ENCODE measurements around the gene AUNIP.
A peak's percentile ranks its signal among the peaks of the same experiment; 100 is the strongest.

AUNIP gene

DNA sequence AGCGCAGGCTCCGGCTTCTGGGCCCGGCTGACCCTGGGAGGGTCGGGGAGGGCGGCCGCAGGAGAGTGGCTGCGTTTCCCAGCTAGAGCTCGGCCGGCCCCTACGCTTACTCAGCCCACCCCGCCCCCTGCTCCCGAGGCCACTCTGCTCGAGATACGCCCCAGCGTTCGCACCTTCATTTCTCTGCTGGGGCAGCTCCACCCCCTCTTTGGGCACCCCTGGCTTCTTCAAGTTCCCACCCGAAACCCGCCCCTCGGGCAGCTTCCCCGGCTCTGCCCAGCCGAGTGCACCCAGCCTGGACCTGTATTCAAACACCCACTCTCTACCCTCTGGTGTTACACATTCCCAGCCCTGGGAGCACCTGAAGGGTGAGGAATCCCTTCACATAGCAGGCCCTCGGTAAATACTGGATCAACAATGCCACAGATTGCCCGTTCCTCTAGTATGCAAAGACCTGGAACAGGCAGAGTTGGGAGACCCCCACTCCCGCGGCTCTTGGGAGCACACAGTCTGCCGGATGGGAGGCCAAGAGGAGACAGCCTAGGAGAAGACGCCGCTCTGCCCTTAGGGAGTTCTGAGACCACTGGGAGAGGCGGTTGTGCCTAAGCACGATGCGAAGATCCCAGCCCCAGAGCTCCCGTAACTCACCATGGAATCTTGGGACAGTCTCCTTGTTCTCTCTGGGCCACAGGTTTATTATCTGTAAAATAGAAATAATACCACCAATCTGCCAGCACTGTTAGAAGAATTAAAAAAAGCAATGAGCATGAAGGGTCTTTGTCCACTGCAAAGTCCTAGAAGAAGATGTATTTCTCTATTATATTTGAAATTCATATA, 16.8 kb upstream of the AUNIP start:
- no peaks in the 10 kb centered on the region for H3K9me3 Mint-ChIP-seq
- peak overlapping the region; percentile 82 for H3K27ac Mint-ChIP-seq
- peaks cover 10% of the 10 kb centered on the region for H3K4me1 Mint-ChIP-seq (ENCODE audit: low read depth)
- H3K27me3 Mint-ChIP-seq = peaks cover 8% of the 10 kb centered on the region
- no peak for DNase-seq
- peak overlapping the region; percentile 53 for H3K4me3 Mint-ChIP-seq
- no peaks in the 10 kb centered on the region for H3K36me3 Mint-ChIP-seq (ENCODE audit: low read depth)

DNA sequence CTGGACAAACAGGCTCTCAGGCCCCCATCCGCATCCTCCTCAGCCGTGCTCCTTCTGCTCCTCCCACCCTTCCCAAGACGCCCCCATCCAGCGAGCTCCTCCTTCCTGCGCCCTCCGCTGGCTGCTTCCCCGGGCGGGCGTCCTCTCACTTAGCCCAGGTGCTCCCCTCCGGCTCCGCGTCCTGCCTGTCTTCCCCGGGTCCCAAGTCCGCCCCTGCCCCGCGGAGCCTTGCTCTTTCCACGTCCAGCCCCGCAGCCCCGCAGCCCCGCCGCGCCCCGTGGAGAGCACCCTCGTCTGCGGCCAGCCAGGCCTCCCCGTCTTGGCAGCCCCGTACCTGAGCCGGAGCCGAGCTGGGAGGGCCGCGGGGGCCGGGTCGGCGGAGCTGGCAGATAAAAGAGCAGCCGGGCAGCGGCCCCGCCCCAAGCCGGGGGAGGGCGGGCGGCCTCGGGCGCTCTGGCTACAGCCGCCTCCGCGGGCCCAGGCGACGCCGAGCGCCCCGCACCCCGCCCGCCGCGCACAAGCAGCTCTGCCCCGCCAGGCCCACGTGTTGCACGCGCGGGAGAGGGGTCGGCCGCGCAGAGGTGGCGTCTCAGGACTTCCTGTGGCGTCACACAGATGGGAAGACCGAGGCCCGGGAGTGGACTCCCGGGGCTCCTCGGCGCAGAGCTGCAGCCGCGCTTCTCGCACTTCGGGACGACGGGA, 16.0 kb upstream of the AUNIP start, which contains the start of gene PAQR7:
PAQR7 (minus strand) TSS at position 555 of the 702 bp plus-strand sequence. CDS start 11,869 bp downstream, outside the sequence.
- H3K4me1 Mint-ChIP-seq (ENCODE audit: low read depth) = peaks cover 10% of the 10 kb centered on the region
- no peaks in the 10 kb centered on the region for H3K36me3 Mint-ChIP-seq (ENCODE audit: low read depth)
- DNase-seq = peak; percentile 78
- H3K27me3 Mint-ChIP-seq = peaks cover 8% of the 10 kb centered on the region
- peak within 1 kb of the TSS; percentile 82 for H3K4me3 Mint-ChIP-seq
- peak within 1 kb of the TSS; percentile 82 for H3K27ac Mint-ChIP-seq
- no peaks in the 10 kb centered on the region for H3K9me3 Mint-ChIP-seq

DNA sequence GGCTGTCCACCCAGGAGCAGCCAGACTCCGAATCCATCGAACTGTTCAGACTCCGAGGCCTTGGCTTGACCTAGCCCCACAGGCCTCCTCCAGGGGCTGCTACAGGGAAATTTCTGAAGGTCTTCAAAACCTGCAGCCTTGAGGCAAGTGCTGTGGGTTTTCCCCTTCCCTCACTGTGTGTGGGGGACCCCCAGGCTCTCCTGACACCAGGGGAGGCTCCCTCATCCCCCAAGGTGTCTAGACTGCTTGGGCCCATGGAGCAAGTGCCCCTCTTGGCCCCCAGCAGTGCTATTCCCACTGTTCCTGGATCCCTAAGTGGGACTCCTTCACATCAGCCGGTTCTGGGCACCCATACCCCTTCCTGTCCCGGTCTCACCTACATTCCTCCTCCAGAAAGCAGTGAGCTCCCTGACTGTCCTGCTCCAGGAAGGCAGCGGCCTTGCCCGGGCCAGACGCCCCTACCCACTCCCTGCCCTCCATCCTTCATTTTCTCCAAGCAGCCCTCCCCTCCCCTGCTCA, 15.4 kb upstream of the AUNIP start:
- H3K4me3 Mint-ChIP-seq = peak overlapping the region; percentile 82
- peak overlapping the region; percentile 77 for H3K27ac Mint-ChIP-seq
- H3K36me3 Mint-ChIP-seq (ENCODE audit: low read depth) = no peaks in the 10 kb centered on the region
- no peaks in the 10 kb centered on the region for H3K9me3 Mint-ChIP-seq
- no peak for DNase-seq
- peaks cover 8% of the 10 kb centered on the region for H3K27me3 Mint-ChIP-seq
- H3K4me1 Mint-ChIP-seq (ENCODE audit: low read depth) = peaks cover 10% of the 10 kb centered on the region

DNA sequence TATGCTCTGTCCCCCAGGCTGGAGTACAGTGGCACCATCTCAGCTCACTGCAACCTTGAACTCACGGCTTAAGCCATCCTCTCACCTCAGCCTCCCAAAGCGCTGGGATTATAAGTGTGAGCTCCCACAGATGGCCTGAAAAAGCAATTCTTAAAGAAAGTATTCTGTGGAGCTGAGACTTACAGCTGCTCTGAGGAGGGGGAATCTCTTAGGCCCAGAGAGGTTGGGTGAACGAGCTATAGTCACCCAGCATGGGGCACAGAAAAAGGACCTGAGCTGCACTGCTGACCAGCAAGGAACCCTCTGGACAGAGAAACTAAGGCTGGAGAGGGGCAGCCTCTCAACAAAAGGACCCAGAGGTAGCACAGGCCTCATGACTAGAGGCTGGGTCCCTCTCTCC, 15.0 kb upstream of the AUNIP start:
- DNase-seq = no peak
- Mint-ChIP-seq H3K27me3 (peaks cover 8% of the 10 kb centered on the region), H3K36me3 (ENCODE audit: low read depth) (no peaks in the 10 kb centered on the region), H3K4me3 (peak overlapping the region; percentile 82), H3K9me3 (no peaks in the 10 kb centered on the region), H3K4me1 (ENCODE audit: low read depth) (peaks cover 10% of the 10 kb centered on the region), H3K27ac (no peak overlapping the region)

DNA sequence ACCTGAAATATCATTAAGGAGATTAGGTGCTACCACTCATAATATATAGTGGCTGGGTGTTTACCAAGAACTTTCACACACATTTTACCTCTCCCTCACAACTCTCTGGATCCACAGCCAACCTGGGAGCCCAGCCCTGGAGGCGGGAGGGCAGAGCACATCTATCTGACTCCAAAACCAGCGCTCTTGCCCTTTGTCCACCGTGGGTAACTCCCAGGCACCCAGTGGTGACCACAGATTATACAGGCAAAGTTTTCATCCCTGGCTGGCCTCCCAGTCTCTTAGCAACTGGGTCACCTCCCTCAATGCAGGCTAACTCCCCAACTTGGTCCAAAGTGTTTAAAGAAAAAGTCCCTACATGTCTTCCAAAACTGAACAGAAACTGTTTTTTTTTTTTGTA, 13.9 kb upstream of the AUNIP start:
- H3K4me1 Mint-ChIP-seq (ENCODE audit: low read depth) = peaks cover 10% of the 10 kb centered on the region
- no peaks in the 10 kb centered on the region for H3K9me3 Mint-ChIP-seq
- peaks cover 8% of the 10 kb centered on the region for H3K27me3 Mint-ChIP-seq
- DNase-seq = no peak
- no peak overlapping the region for H3K4me3 Mint-ChIP-seq
- no peak overlapping the region for H3K27ac Mint-ChIP-seq
- peaks cover 2% of the 10 kb centered on the region for H3K36me3 Mint-ChIP-seq (ENCODE audit: low read depth)

DNA sequence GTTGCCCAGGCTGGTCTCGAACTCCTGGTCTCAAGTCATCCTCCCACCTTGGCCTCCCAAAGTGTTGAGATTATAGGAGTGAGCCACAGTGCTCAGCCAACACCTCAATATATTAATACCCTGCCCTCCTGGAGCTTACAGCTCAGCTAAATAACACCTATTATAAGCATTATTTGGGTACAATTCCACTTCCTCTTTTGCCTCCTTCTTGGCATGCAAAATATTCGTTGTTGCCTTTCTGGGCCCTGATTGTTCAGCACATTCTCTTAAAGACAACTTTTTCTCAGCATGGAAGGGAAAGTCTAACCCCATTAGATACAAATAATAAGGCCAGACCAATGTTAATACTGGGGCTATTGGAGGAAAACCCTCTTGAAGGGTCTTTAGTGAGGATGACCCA, 13.5 kb upstream of the AUNIP start:
- Mint-ChIP-seq H3K27me3 (peaks cover 8% of the 10 kb centered on the region), H3K4me3 (no peak overlapping the region), H3K4me1 (ENCODE audit: low read depth) (peaks cover 10% of the 10 kb centered on the region), H3K27ac (no peak overlapping the region), H3K9me3 (no peaks in the 10 kb centered on the region), H3K36me3 (ENCODE audit: low read depth) (peaks cover 2% of the 10 kb centered on the region)
- no peak for DNase-seq

DNA sequence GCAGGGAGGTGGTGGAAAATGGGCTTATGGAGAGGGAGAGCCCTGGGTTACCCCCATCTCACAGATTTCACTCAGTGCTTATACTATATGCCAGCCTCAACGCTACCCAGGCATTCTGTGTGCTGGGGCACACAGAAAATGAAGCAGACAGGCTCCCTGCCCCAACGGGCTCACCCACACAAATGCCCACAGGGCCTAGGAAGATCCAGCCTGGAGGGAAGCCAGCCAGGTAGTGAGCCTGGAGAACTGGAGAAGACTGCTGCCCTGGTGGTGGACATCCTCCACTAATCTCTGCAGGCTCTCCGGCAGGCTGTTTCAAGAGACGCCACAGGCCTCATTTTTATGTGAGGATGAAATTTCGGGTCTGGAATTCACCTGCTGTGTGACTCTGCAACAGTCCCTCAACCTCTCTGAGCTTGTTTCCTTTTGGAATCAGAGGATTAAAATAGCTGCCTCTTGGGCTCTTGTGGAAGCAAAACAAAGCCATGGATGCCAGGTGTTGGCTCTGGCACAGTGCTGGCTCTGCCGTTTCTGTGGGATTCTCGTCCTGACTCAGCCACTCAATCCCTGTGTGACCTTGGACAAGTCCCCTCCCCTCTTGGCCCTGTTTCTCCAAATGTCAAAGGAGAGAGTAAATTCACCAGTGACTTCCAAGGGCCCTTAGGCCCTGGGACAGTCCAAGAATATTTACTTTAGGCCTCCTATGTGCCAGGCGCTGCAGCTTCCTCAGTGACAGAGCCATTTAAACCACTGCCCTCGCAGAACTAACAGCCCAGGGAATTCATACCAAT, 12.6 kb upstream of the AUNIP start:
- Mint-ChIP-seq H3K27me3 (peaks cover 8% of the 10 kb centered on the region), H3K9me3 (no peaks in the 10 kb centered on the region), H3K4me1 (ENCODE audit: low read depth) (peaks cover 10% of the 10 kb centered on the region), H3K36me3 (ENCODE audit: low read depth) (peaks cover 2% of the 10 kb centered on the region), H3K4me3 (no peak overlapping the region), H3K27ac (no peak overlapping the region)
- DNase-seq = no peak

DNA sequence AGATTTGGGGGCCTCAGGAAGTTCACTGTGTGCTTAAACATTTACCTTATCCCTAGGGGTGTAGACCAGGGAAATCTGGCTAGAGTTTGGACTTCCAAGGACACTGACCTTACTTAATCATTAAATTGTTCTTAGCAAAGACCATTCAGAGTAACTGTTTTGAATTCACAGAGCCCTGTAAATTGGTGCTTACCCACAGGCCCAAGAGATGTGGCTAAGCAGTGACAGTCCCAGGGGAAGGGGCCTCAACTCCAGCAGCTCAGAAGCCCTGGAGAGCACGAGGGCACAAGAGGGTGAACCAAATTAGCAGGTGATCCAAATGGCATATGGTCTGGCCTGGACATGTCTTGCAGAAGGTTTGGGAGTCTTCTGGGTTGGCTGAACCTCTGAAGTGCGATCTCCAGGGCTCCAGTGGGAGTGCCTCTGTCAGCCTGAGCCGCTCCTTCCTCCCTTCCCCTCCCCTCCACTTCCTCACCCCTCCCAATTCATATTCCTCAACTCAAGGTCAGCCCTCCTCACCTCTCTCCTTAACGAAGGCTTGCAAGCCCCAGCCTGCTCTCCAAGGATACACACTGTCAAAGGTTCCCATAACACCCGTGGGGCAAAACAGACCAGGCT, 11.9 kb upstream of the AUNIP start:
- peaks cover 10% of the 10 kb centered on the region for H3K4me1 Mint-ChIP-seq (ENCODE audit: low read depth)
- H3K36me3 Mint-ChIP-seq (ENCODE audit: low read depth) = peaks cover 2% of the 10 kb centered on the region
- no peak for DNase-seq
- H3K27ac Mint-ChIP-seq = no peak overlapping the region
- H3K4me3 Mint-ChIP-seq = no peak overlapping the region
- H3K9me3 Mint-ChIP-seq = no peaks in the 10 kb centered on the region
- peaks cover 2% of the 10 kb centered on the region for H3K27me3 Mint-ChIP-seq

DNA sequence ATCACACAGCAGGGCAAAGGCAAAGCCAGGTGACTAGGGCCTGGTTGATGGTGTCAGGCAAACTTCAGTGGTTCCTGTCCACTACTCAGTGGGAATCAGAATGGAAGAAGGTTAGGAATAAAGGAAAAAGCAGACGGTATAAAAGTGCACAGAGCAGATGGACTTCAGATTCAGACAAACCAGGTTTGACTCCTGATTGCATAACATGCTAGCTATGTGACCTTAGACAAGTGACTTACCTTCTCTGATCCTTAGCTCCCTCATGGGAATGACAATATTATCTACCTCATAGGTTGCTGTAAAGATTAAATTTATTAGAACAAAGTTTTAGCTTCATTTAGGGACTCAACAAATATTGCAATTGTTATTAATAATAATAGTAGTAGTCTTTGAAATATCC, 11.4 kb upstream of the AUNIP start:
- H3K36me3 Mint-ChIP-seq (ENCODE audit: low read depth) = peaks cover 2% of the 10 kb centered on the region
- H3K27me3 Mint-ChIP-seq = no peaks in the 10 kb centered on the region
- H3K27ac Mint-ChIP-seq = no peak overlapping the region
- DNase-seq = no peak
- no peaks in the 10 kb centered on the region for H3K9me3 Mint-ChIP-seq
- no peak overlapping the region for H3K4me3 Mint-ChIP-seq
- peaks cover 7% of the 10 kb centered on the region for H3K4me1 Mint-ChIP-seq (ENCODE audit: low read depth)

DNA sequence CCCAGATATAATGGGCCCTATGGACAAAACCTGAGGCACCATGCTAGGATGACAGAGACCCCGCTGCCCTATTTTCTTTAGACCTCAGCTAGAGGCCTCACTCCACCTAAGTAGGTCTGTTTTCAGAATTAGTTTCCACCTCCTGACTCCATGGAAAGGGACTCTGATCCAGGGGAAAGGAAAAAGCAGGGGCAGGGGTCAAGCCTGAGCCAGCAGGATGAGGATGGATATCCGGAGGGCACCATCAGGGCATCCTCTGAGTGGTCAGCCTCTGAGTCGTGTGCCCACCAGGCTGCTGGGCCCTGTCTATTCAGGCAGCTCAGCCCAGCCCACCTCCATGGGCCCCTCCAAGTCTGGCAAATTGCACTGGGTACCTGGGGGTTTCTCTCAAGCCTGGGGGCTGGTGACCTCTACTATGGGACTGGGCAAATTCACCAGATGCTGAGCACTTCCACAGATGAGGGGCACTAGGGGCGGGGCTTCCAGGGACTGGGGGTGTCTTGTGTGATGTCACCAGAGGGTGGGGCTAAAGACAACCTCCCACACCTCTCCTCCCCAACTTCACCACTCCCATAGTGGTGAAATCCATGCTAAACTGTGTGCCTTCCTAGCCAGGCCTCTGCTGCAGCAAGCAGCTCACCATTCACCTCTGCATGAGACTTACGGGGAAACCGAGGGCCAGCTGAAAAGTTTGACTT, 10.8 kb upstream of the AUNIP start:
- peaks cover 6% of the 10 kb centered on the region for H3K4me1 Mint-ChIP-seq (ENCODE audit: low read depth)
- no peaks in the 10 kb centered on the region for H3K27me3 Mint-ChIP-seq
- no peak overlapping the region for H3K27ac Mint-ChIP-seq
- DNase-seq = no peak
- H3K36me3 Mint-ChIP-seq (ENCODE audit: low read depth) = peaks cover 2% of the 10 kb centered on the region
- no peaks in the 10 kb centered on the region for H3K9me3 Mint-ChIP-seq
- no peak overlapping the region for H3K4me3 Mint-ChIP-seq

DNA sequence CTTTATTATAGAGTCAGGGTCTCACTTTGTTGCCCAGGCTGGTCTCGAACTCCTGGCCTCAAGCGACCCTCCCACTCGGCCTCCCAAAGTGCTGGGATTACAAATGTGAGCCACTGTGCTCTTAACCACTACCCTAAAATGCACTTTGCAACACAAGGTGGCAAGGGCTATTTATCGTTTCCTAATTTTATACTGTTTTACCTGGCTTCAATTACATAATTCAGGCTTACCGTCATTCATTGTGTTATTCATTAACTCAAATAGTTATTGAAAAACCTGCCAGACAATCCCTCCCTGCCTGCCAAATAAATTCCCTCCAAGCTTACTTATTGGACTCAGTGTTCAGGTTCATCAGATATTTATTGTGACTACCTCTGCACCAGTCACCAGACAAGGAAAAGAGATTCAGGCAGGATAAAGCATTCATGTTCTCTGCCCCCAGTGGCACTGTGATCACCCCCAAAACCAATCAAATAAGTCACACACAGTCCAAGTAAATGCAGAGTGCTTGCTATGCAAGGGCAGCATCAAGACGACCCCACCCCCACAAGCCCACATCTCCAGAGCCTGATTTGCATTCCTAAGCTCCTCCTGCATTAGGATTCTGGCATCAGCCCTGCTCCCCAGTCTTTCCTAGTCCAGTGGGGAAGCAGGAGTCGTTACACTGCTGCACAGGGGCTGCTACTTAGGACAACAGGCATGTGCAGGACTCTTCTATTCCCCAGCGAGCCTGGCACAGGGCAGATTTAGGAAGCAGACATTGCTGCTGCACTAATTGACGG, 8.1 kb upstream of the AUNIP start:
- no peak for DNase-seq
- H3K4me3 Mint-ChIP-seq = no peak overlapping the region
- no peak overlapping the region for H3K27ac Mint-ChIP-seq
- H3K4me1 Mint-ChIP-seq (ENCODE audit: low read depth) = no peaks in the 10 kb centered on the region
- peaks cover 12% of the 10 kb centered on the region for H3K36me3 Mint-ChIP-seq (ENCODE audit: low read depth)
- H3K27me3 Mint-ChIP-seq = no peaks in the 10 kb centered on the region
- H3K9me3 Mint-ChIP-seq = no peaks in the 10 kb centered on the region

DNA sequence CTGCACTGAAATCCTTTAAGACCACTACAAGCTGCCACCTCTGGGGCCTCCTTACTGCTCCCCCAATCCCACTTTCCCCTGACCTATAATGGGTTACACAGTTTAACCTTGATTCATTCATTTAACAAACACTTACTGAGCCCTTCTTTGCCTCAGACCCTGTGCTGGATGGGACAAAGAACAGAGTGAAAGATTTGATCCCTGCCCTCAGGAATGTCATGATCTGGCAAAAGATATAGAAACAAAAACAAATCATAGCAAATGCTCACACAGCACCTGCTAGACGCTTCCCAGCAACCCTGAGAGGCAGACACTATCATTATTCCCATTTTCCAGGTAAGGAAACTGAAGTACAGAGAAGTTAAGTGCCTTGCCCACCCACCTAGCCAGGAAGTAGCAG, 7.0 kb upstream of the AUNIP start:
- Mint-ChIP-seq H3K27ac (no peak overlapping the region), H3K4me3 (no peak overlapping the region), H3K9me3 (no peaks in the 10 kb centered on the region), H3K27me3 (no peaks in the 10 kb centered on the region), H3K4me1 (ENCODE audit: low read depth) (peaks cover 2% of the 10 kb centered on the region), H3K36me3 (ENCODE audit: low read depth) (peaks cover 12% of the 10 kb centered on the region)
- DNase-seq = no peak

DNA sequence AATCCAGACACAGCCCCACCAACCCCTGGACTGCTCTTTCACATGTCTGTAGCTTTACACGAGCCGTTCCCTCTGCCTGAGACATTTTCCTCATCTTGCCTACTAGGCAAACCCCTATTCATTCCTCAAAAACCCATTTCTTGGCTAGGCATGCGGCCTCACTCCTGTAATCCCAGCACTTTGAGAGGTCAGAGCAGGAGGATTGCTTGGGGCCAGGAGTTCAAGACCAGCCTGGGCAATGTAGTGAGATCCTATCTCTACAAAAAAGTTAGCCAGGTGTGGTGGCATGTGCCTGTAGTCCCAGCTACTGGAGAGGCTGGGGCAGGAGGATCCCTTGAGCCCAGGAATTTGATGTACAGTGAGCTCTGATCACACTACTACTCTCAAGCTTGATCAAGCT, 5.2 kb upstream of the AUNIP start:
- H3K36me3 Mint-ChIP-seq (ENCODE audit: low read depth) = peaks cover 15% of the 10 kb centered on the region
- H3K27me3 Mint-ChIP-seq = no peaks in the 10 kb centered on the region
- H3K4me3 Mint-ChIP-seq = no peak overlapping the region
- DNase-seq = no peak
- no peaks in the 10 kb centered on the region for H3K9me3 Mint-ChIP-seq
- H3K27ac Mint-ChIP-seq = no peak overlapping the region
- peaks cover 13% of the 10 kb centered on the region for H3K4me1 Mint-ChIP-seq (ENCODE audit: low read depth)
